Measurements from ENCODE around the gene WDFY1.

Gene WDFY1

DNA sequence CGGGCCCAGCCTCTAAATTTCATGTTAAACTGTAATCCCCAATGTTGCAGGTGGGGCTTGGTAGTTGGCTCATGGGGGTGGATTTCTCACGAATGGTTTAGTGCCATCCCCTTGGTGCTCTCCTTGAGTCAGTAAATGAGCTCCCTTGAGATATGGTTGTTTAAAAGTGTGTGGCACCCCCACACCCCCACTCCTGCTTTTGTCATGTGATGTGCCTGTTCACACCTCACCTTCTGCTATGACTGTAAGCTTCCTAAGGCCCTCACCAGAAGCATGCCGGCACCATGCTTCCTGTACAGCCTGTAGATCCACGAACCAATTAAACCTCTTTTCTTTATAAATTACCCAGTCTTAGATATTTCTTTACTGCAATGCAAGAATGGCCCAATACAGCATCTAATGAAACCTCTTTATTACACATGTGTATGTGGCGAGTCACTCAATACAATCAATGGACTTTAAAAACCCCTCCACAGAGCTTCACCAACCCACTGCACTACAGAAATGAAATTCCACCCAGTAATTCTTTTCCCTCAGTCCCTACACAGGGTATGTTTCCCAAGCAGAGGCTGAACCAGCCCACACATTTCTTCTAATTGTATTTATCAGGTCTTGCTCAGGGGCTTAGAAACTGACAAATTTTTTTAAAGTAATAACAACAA lies 47.3 kb downstream of the WDFY1 start:
- TF ChIP-seq, protein P1, sequence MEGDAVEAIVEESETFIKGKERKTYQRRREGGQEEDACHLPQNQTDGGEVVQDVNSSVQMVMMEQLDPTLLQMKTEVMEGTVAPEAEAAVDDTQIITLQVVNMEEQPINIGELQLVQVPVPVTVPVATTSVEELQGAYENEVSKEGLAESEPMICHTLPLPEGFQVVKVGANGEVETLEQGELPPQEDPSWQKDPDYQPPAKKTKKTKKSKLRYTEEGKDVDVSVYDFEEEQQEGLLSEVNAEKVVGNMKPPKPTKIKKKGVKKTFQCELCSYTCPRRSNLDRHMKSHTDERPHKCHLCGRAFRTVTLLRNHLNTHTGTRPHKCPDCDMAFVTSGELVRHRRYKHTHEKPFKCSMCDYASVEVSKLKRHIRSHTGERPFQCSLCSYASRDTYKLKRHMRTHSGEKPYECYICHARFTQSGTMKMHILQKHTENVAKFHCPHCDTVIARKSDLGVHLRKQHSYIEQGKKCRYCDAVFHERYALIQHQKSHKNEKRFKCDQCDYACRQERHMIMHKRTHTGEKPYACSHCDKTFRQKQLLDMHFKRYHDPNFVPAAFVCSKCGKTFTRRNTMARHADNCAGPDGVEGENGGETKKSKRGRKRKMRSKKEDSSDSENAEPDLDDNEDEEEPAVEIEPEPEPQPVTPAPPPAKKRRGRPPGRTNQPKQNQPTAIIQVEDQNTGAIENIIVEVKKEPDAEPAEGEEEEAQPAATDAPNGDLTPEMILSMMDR (IDR thresholded peaks at IDR 0.05; ENCODE audit: insufficient read depth, low read depth, low read length, missing control alignments), result no peak
- H3K4me3 ChIP-seq (ENCODE audit: low read depth, low read length), result no peak overlapping the region
- peak; percentile 69 for DNase-seq (ENCODE audit: low read depth)

DNA sequence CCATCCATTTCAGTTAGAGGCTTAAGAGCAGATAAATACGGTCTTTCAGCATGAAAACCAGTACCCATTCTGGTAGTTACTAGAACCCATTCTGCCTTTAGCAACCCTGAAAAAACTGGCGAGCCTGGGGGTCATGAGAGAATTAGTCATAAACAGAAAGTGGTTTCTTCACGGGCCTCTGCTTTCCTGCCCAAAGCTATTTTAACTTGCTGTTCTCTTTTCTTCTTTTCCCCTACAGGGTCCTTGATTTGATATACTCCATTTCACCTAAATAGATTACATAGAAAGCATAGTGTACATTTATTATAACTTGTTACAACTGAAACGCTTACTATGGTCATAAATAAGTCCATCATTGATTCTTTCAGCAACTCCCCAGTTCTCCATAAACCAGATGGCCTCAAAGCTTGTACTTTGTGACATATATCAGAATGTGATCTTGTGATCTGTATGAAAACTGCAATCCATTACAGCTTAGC lies 48.3 kb downstream of the WDFY1 start:
- H3K4me3 ChIP-seq (ENCODE audit: low read depth, low read length), result no peak overlapping the region
- DNase-seq (ENCODE audit: low read depth), result peak; percentile 93
- TF ChIP-seq, protein P1 (IDR thresholded peaks at IDR 0.05; ENCODE audit: insufficient read depth, low read depth, low read length, missing control alignments), result no peak

DNA sequence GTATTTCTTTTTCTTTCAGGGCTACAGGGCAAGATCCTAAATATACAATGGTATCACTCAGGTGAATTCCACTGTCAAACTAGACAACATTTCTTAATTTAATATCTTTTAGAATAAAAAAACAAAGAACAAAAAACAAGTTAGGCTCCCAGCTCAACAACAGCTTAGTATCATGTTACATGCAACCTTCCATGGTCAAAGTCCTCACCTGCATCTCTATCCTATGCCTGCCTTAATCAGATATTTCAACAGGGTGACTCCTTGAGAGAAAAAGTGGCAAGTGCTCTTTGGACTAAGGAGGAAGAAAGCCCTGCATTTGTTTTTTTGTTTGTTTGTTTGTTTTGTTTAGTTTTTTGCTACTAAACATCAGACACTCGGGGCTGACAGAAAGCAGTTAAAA lies 50.2 kb downstream of the WDFY1 start:
- TF ChIP-seq, protein P1 (IDR thresholded peaks at IDR 0.05; ENCODE audit: insufficient read depth, low read depth, low read length, missing control alignments), result no peak
- no peak for DNase-seq (ENCODE audit: low read depth)
- no peak overlapping the region for H3K4me3 ChIP-seq (ENCODE audit: low read depth, low read length)

DNA sequence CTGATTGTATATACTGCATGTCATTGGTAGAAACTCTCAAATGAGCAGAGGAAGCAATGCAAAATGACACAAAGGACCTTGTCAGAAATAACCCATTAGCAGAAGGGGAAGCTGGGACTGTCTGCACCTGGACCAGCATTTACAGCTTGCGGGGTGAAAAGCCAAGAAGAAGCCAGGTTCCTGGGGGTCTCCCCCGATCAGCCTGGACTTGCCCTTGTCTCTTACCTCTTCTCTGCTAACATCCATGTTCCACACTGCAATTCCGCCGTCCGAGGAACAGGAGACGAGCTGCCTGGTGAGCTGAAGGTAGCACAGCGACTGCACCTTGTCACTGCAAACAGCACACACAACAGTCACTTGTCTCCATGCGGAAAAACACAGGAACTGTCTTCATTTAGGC lies 51.1 kb downstream of the WDFY1 start:
- TF ChIP-seq, protein P1 (IDR thresholded peaks at IDR 0.05; ENCODE audit: insufficient read depth, low read depth, low read length, missing control alignments), result no peak
- no peak overlapping the region for H3K4me3 ChIP-seq (ENCODE audit: low read depth, low read length)

DNA sequence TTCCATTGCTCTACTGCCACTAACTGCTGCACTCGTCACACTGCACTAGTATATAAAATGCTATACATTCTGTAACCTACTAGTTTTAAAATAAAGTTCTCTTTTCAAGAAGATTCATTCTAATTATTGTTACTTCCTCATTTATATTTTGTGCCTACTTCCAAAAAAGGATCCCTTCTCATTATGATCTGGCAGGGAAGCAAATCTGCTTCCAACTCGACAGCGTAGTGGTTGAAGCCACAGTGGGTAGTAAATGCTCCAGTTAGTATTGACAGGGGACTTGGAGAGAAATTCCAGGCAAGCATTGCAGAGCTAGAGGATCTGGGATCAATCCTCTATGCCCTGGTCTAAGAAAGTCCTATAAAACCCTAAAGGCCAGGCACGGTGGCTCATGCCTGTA lies 54.4 kb downstream of the WDFY1 start:
- no peak overlapping the region for H3K4me3 ChIP-seq (ENCODE audit: low read depth, low read length)
- TF ChIP-seq, protein P1 (IDR thresholded peaks at IDR 0.05; ENCODE audit: insufficient read depth, low read depth, low read length, missing control alignments), result no peak
- DNase-seq (ENCODE audit: low read depth), result no peak

More for the DNA sequence above, 51.1 kb downstream of the WDFY1 start:
- no peak for DNase-seq (ENCODE audit: low read depth)

DNA sequence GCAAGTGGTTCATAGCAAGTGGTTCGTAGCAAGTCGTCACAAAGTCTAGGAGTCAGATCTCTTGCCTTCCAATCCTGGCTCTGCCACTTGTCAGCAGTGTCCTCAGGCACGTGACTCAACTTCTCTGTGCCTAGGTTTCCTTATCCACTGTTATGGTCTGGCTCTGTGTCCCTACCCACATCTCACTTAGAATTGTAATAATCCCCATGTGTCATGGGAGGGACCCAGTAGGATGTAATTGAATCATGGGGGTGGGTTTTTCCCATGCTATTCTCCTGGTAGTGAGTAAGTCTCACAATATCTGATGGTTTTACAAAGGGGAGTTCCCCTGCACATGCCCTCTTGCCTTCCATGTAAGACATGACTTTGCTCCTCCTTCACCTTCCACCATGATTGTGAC lies 55.9 kb downstream of the WDFY1 start:
- TF ChIP-seq, protein P1 (IDR thresholded peaks at IDR 0.05; ENCODE audit: insufficient read depth, low read depth, low read length, missing control alignments), result no peak
- H3K4me3 ChIP-seq (ENCODE audit: low read depth, low read length), result no peak overlapping the region
- no peak for DNase-seq (ENCODE audit: low read depth)

DNA sequence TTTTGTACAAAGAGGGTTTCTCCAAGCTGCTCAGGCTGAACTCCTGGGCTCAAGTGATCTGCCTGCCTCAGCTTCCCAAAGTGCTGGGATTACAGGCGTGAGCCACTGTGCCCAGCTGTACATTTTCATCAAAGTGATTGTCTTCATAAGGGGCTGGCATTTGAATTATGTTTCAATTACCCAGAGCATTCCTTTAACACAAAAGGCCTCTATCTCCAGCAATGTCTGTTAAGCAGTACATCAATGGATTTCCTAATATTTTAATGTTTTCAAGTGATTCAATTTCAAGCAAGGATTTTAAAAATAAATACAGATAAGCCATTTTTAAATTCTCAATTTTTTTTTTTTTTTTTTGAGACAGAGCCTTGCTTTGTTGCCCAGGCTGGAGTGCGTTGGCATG lies 56.9 kb downstream of the WDFY1 start:
- DNase-seq (ENCODE audit: low read depth), result no peak
- no peak overlapping the region for H3K4me3 ChIP-seq (ENCODE audit: low read depth, low read length)
- TF ChIP-seq, protein P1 (IDR thresholded peaks at IDR 0.05; ENCODE audit: insufficient read depth, low read depth, low read length, missing control alignments), result no peak
